ENCODE measurements around the gene AUP1. TPM values are rescaled to one million over a fixed set of nuclear protein-coding genes. Genes with fewer than 3 reads are reported as not detected.

The AUP1 gene
- total RNA-seq, 1 experiment from 2014 or later: 91.5 TPM

DNA sequence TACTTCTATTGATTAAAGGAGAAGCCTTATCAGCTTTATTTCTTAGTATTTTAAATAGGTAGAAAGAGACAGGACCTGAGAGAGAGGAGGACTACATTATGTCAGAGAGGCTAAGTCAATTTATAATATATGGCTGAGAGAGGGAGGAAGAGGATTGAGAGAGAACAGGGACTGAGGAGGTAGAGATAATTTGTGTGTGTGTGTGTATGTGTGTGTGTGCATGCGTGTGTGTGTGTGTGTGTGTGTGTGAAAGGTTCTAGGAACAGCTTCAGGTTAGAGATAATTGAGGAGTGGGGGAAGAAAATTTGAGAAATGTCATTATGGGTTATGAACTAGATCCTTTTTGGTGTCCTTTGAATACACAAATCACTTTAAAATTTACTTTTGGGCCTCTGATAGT lies 40.2 kb upstream of the AUP1 start:
- Histone ChIP-seq H2AFZ (ENCODE audit: low read length) (no peak overlapping the region), H3K27me3 (ENCODE audit: insufficient read depth, low read length) (no peaks in the 10 kb centered on the region), H2BK20ac (ENCODE audit: low read depth, low read length, poor library complexity, severe bottlenecking) (no peak overlapping the region), H2BK12ac (ENCODE audit: insufficient read length, low read depth, low read length) (no peak overlapping the region), H4K8ac (replicated peaks; ENCODE audit: insufficient read length, low read depth, low read length) (no peak overlapping the region), H2BK15ac (ENCODE audit: low read depth, low read length) (no peak overlapping the region), H4K5ac (ENCODE audit: insufficient read length, low read depth, low read length) (no peak overlapping the region), H3K9ac (ENCODE audit: extremely low read depth, insufficient read length, low read length) (no peak overlapping the region), H3K4ac (ENCODE audit: low read depth, low read length) (no peak overlapping the region), H3K23me2 (ENCODE audit: insufficient read length, low read depth, low read length, poor library complexity, severe bottlenecking) (no peaks in the 10 kb centered on the region), H2BK5ac (ENCODE audit: insufficient read length, low read length) (no peak overlapping the region), H2AK5ac (ENCODE audit: insufficient read length, low read length) (no peak overlapping the region), H3K18ac (ENCODE audit: insufficient read length, low read depth, low read length) (no peak overlapping the region), H3T11ph (ENCODE audit: low read length) (no peak overlapping the region), H3K79me1 (ENCODE audit: insufficient read depth, low read depth, low read length, poor library complexity, severe bottlenecking) (no peaks in the 10 kb centered on the region), H3K27ac (ENCODE audit: insufficient read length, low read depth, low read length) (no peak overlapping the region), H3K79me2 (ENCODE audit: insufficient read depth, low read length) (no peaks in the 10 kb centered on the region), H3K4me2 (ENCODE audit: insufficient read depth, insufficient read length, low read length) (no peak overlapping the region), H4K91ac (ENCODE audit: insufficient read length, low read depth, low read length) (no peak overlapping the region), H3K4me1 (ENCODE audit: insufficient read depth, low read length) (no peaks in the 10 kb centered on the region), H3K56ac (ENCODE audit: insufficient read length, low read depth, low read length) (no peak overlapping the region), H3K23ac (ENCODE audit: insufficient read length, low read depth, low read length) (no peak overlapping the region), H3K14ac (ENCODE audit: insufficient read depth, low read length) (no peak overlapping the region), H4K20me1 (ENCODE audit: control insufficient read depth, insufficient read depth, insufficient read length) (no peaks in the 10 kb centered on the region), H3K9me3 (ENCODE audit: control insufficient read depth, low read depth, low read length) (no peaks in the 10 kb centered on the region), H2BK120ac (ENCODE audit: low read depth, low read length, poor library complexity, severe bottlenecking) (no peak overlapping the region)
- Mint-ChIP-seq H3K36me3 (ENCODE audit: insufficient read depth in 1 of 3, low read depth in 3 of 3) (no peaks in the 10 kb centered on the region), H3K9me3 (no peaks in the 10 kb centered on the region), H3K27ac (no peak overlapping the region), H3K27me3 (ENCODE audit: low read depth) (peaks cover 5% of the 10 kb centered on the region), H3K4me3 (no peak overlapping the region), H3K4me1 (no peaks in the 10 kb centered on the region)
- no peak for DNase-seq
- no peak for TF ChIP-seq CTCF (conservative IDR thresholded peaks at IDR 0.05)
- no CpG with 5 or more reads among the region's 1 CpG for WGBS (ENCODE audit: extremely low coverage, insufficient read length, low lambda C conversion rate)

Data from H9 (cell line).